Endodermal cell (in vitro differentiated cells): ENCODE data around the gene RTN1. TPM values are rescaled to one million over a fixed set of nuclear protein-coding genes. Genes with fewer than 3 reads are reported as not detected.

ENCODE experiments used
- DNase-seq: peaks from one replicate; pipeline ENCODE4 v3.0.0-alpha.2; 2017
- H3K27ac ChIP-seq: 2 replicates; pipeline ENCODE4 v1.5.1; 2013; ENCODE audit warnings: mild to moderate bottlenecking, low read depth, low read length, moderate library complexity
- H3K27me3 ChIP-seq: 2 replicates; pipeline ENCODE4 v1.6.1; 2013; ENCODE audit warnings: mild to moderate bottlenecking, low read length, moderate library complexity; ENCODE audit not compliant: insufficient read depth, control insufficient read depth, poor library complexity, severe bottlenecking
- H3K36me3 ChIP-seq: 2 replicates; pipeline ENCODE4 v1.7.0; 2013; ENCODE audit warnings: mild to moderate bottlenecking, low read length, moderate library complexity; ENCODE audit not compliant: control insufficient read depth, insufficient read depth
- H3K4me1 ChIP-seq: one replicate; pipeline ENCODE4 v1.7.0; 2013; ENCODE audit warnings: low read length; ENCODE audit not compliant: control insufficient read depth, insufficient read depth
- H3K4me3 ChIP-seq: 2 replicates; pipeline ENCODE4 v1.5.1; 2013; ENCODE audit warnings: mild to moderate bottlenecking, low read length, moderate library complexity
- H3K9ac ChIP-seq: 2 replicates; pipeline ENCODE4 v1.6.1; 2013; ENCODE audit warnings: mild to moderate bottlenecking, low read length, moderate library complexity; ENCODE audit not compliant: poor library complexity, severe bottlenecking; ENCODE audit errors: extremely low read depth
- H3K9me3 ChIP-seq: 2 replicates; pipeline ENCODE4 v1.6.1; 2013; ENCODE audit warnings: mild to moderate bottlenecking, low read length, moderate library complexity; ENCODE audit not compliant: control insufficient read depth
- H3K27ac Mint-ChIP-seq: 2 replicates; pipeline ENCODE4 v1.8.0; 2020; ENCODE audit warnings: mixed read lengths
- H3K27me3 Mint-ChIP-seq: 2 replicates; pipeline ENCODE4 v1.8.0; 2021; ENCODE audit warnings: mild to moderate bottlenecking, mixed read lengths; ENCODE audit not compliant: insufficient read depth
- H3K36me3 Mint-ChIP-seq: 2 replicates; pipeline ENCODE4 v1.8.0; 2020; ENCODE audit warnings: low read depth, mixed read lengths
- H3K4me1 Mint-ChIP-seq: 2 replicates; pipeline ENCODE4 v1.8.0; 2020; ENCODE audit warnings: mixed read lengths
- H3K4me3 Mint-ChIP-seq: 2 replicates; pipeline ENCODE4 v1.8.0; 2020; ENCODE audit warnings: mild to moderate bottlenecking, moderate library complexity, mixed read lengths
- H3K9me3 Mint-ChIP-seq: 2 replicates; pipeline ENCODE4 v1.8.0; 2020; ENCODE audit warnings: mild to moderate bottlenecking, mixed read lengths
- CTCF ChIP-seq: fragments of 200-600 bp; sonication (generic); conservative IDR thresholded peaks from 2 replicates; pipeline ENCODE4 v1.5.0; 2021; ENCODE audit warnings: antibody characterized with exemption, mild to moderate bottlenecking
- WGBS, 2 experiments: methylation state at CpG; one replicate each; pipeline versions ENCODE4 v1.1.5 to v1.1.7; 2013; ENCODE audit warnings: missing lambda C conversion rate in 2 of 2, mixed read lengths in 1 of 2; ENCODE audit not compliant: insufficient coverage in 1 of 2, insufficient read length in 1 of 2; 5-methylcytosine and 5-hydroxymethylcytosine counted together
- total RNA-seq, 2 donors: library from RNA; stranded (reverse); fragmentation: NEBNext Ultra II Directional in 1 of 2; extraction: Animal tissue kit (Norgen Biotek cat#: 25700) in 1 of 2; gene quantifications; 2 replicates in 1 of 2; 3 replicates in 1 of 2; pipeline ENCODE4 v1.2.1, GENCODE V29; 2021

The RTN1 gene
- total RNA-seq, 2 donors from 2014 or later, result 5.5 to 5.9 TPM

- H3K4me1 Mint-ChIP-seq, result no peaks in the 10 kb centered on the region
- no peak overlapping the region for H3K27ac Mint-ChIP-seq
- Histone ChIP-seq H3K36me3 (no peaks in the 10 kb centered on the region), H3K9me3 (peaks cover 10% of the 10 kb centered on the region), H3K9ac (no peak overlapping the region), H3K4me1 (no peaks in the 10 kb centered on the region), H3K27ac (no peak overlapping the region), H3K4me3 (no peak overlapping the region), H3K27me3 (peaks cover 8% of the 10 kb centered on the region)
- peaks cover 15% of the 10 kb centered on the region for H3K9me3 Mint-ChIP-seq
- no CpG with 5 or more reads among the region's 2 CpGs for WGBS, 2 experiments
- no peak for TF ChIP-seq CTCF
- H3K36me3 Mint-ChIP-seq, result peaks cover 2% of the 10 kb centered on the region
- no peak overlapping the region for H3K4me3 Mint-ChIP-seq
- no peak for DNase-seq
- peaks cover 2% of the 10 kb centered on the region for H3K27me3 Mint-ChIP-seq
Observed at GRCh38 chr14:59698793-59699192, 171.8 kb downstream of the RTN1 start.

DNA sequence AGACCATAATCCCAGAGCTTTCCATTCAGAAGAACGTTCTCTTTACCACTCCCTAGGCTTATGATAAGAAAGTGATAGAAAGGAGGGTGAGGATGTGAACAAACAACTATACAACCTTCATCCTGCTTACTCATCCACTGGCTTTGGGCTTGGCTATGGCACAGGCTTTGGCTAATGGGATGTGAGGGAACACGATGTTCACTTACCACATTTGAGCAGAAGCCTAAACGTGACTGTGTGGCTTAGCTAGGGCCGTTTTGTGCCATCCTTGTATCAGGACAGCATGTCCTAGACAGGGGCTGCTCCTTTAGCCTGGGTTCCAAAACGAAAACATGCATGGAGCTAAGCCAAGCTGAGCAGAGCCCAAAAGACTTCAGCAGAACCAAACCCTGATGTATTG lies 175.4 kb downstream of the RTN1 start:
- H3K4me3 Mint-ChIP-seq, result no peak overlapping the region

GRCh38 chr14:59691266-59691665 lies 179.3 kb downstream of the RTN1 start:
- Mint-ChIP-seq H3K4me3 (no peak overlapping the region), H3K27me3 (peaks cover 4% of the 10 kb centered on the region), H3K36me3 (no peaks in the 10 kb centered on the region), H3K9me3 (peaks cover 13% of the 10 kb centered on the region), H3K4me1 (no peaks in the 10 kb centered on the region), H3K27ac (no peak overlapping the region)
- 41 to 57% methylated on average over 1 to 2 of the region's 2 CpGs for WGBS, 2 experiments
- H3K27ac ChIP-seq, result no peak overlapping the region
- DNase-seq, result no peak
- H3K4me1 ChIP-seq, result no peaks in the 10 kb centered on the region
- no peak for TF ChIP-seq CTCF
- no peaks in the 10 kb centered on the region for H3K36me3 ChIP-seq
- H3K9ac ChIP-seq, result no peak overlapping the region
- peaks cover 9% of the 10 kb centered on the region for H3K27me3 ChIP-seq
- no peaks in the 10 kb centered on the region for H3K9me3 ChIP-seq
- H3K4me3 ChIP-seq, result no peak overlapping the region

More for the DNA sequence above, 175.4 kb downstream of the RTN1 start:
- Mint-ChIP-seq H3K9me3 (peaks cover 5% of the 10 kb centered on the region), H3K27me3 (peaks cover 2% of the 10 kb centered on the region), H3K27ac (no peak overlapping the region), H3K4me1 (no peaks in the 10 kb centered on the region), H3K36me3 (no peaks in the 10 kb centered on the region)
- H3K4me3 ChIP-seq, result no peak overlapping the region
- H3K27me3 ChIP-seq, result peaks cover 9% of the 10 kb centered on the region
- DNase-seq, result no peak
- no peak for TF ChIP-seq CTCF
- no peak overlapping the region for H3K27ac ChIP-seq
- no peaks in the 10 kb centered on the region for H3K36me3 ChIP-seq
- no peak overlapping the region for H3K9ac ChIP-seq
- no peaks in the 10 kb centered on the region for H3K9me3 ChIP-seq
- WGBS, 2 experiments, result 88 to 92% methylated on average over 3 to 4 of the region's 5 CpGs
- H3K4me1 ChIP-seq, result no peaks in the 10 kb centered on the region
